Measurements from ENCODE around the gene LHFPL6. TPM values are rescaled to one million over a fixed set of nuclear protein-coding genes. Genes with fewer than 3 reads are reported as not detected.

The LHFPL6 gene
- total RNA-seq, 1 donor: 0.31 TPM

DNA sequence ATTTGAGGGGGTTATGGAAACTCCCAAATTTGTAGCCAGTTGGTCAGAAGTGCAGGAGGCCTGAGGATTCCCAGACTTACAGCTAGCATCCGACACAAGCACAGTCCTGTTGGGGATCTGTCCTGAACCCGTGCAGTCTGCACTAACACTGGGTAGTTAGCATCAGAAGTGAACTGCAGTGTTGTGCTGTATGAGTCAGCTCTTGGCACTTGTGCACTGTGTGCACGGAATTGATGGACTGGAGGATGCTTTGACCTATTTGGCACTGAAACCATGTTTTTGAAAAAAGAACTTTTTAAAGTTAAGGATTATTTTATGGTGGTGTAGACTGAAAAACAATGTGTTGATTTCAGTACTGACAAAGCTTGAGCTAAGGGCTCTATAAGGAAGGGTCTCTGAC is 285.7 kb downstream of the LHFPL6 start:
- H3K4me1 ChIP-seq (ENCODE audit: insufficient read depth, low read length): no peaks in the 10 kb centered on the region
- no peaks in the 10 kb centered on the region for H3K27me3 ChIP-seq (ENCODE audit: insufficient read depth, low read length)
- no peaks in the 10 kb centered on the region for H3K9me3 ChIP-seq (ENCODE audit: low read depth, low read length)
- H3K4me3 ChIP-seq (ENCODE audit: low read length): no peak overlapping the region

GRCh38 chr13:39315796-39316195 is 287.2 kb downstream of the LHFPL6 start:
- Histone ChIP-seq H3K9me3 (ENCODE audit: low read depth, low read length) (no peaks in the 10 kb centered on the region), H3K27me3 (ENCODE audit: insufficient read depth, low read length) (no peaks in the 10 kb centered on the region), H3K4me3 (ENCODE audit: low read length) (no peak overlapping the region), H3K4me1 (ENCODE audit: insufficient read depth, low read length) (no peaks in the 10 kb centered on the region)

- no peaks in the 10 kb centered on the region for H3K27me3 ChIP-seq (ENCODE audit: insufficient read depth, low read length)
- no peak overlapping the region for H3K4me3 ChIP-seq (ENCODE audit: low read length)
- no peaks in the 10 kb centered on the region for H3K4me1 ChIP-seq (ENCODE audit: insufficient read depth, low read length)
- no peaks in the 10 kb centered on the region for H3K9me3 ChIP-seq (ENCODE audit: low read depth, low read length)
Measured at GRCh38 chr13:39313721-39314120, 289.3 kb downstream of the LHFPL6 start.

- Histone ChIP-seq H3K27me3 (ENCODE audit: insufficient read depth, low read length) (no peaks in the 10 kb centered on the region), H3K4me3 (ENCODE audit: low read length) (no peak overlapping the region), H3K9me3 (ENCODE audit: low read depth, low read length) (no peaks in the 10 kb centered on the region), H3K4me1 (ENCODE audit: insufficient read depth, low read length) (no peaks in the 10 kb centered on the region)
Measured at GRCh38 chr13:39312596-39312995, 290.4 kb downstream of the LHFPL6 start.

DNA sequence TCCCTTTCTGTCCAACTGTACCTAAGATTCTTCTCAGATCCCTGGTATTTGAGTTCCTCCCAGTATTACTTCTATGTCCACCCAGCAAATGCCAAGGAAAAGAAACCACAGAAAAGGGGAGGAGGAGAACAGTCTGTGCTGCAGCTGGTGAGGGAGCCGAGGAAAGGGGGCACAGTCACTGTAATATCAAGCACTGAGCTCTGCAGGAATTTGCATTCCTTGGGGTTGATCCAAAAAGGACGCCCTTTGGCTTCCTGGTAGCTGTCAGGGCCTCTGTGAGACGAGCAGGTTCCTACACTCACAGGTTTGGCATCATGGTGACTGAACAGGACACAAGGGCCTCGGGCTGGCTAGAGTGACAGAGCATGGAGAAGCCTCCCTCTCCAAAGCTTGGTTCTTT is 291.4 kb downstream of the LHFPL6 start:
- Histone ChIP-seq H3K4me1 (ENCODE audit: insufficient read depth, low read length) (no peaks in the 10 kb centered on the region), H3K27me3 (ENCODE audit: insufficient read depth, low read length) (no peaks in the 10 kb centered on the region), H3K4me3 (ENCODE audit: low read length) (no peak overlapping the region), H3K9me3 (ENCODE audit: low read depth, low read length) (no peaks in the 10 kb centered on the region)

DNA sequence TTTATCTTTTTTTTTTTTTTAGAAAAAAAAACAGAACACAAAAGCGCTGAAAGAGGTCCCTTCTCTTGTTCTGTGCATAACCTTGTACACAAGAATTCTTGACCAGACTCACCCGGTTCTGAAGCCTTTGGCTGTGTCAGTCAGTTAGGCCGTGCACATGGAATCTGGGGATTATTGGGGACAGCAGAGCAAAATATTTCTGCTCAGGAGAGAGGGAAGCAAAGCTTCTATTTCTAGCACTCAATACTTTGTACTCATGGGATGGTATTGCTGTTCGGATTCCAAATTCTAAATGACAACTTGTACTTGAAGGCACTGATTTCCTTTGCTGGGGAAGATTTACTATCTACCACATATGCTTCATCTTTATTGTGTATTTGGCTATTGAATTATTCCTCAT is 292.0 kb downstream of the LHFPL6 start:
- Histone ChIP-seq H3K4me1 (ENCODE audit: insufficient read depth, low read length) (no peaks in the 10 kb centered on the region), H3K4me3 (ENCODE audit: low read length) (no peak overlapping the region), H3K9me3 (ENCODE audit: low read depth, low read length) (no peaks in the 10 kb centered on the region), H3K27me3 (ENCODE audit: insufficient read depth, low read length) (no peaks in the 10 kb centered on the region)

DNA sequence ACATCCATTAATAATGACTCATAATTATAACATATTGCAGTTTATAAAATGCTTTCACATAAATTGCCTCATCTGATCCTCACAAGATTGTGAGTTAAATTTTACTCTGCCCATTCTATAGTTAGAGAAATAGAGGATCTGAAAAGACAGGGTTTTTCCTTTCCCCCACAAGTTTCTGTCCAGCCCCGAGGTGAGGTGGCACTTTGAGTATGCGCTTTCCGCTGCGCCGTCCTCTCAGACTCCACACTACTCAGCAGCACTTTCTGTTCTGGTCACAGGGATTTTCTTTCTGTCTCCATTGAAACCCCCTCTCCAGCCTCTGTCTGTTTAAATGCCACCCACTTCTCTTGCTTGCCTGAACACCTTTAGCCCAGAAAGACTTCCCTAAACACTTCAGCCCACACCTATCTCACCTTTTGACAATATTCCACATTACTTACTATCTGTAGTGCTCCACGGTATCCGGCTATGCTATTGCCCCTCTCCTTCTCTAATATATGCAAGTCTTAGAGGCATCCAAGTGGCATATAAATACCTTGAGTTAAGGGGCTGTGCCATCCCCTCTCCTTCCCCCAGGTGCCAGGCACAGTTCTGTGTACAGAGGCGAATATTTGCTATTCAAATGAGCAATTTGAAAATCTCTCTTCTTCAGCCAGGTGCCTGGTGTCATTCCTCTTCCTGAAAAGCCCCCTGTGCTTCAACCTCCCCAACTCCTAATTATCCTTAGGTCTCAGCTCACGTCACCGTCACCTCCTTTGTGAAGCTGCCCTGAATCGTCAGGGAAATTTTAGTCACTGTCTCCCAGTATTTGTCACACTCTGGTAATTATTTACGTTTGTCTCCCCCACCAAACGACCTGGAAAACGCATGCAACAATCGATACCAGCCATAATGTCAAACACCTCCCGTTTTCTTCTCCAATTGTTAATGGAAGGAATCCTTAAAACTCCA is 296.1 kb downstream of the LHFPL6 start:
- no peaks in the 10 kb centered on the region for H3K4me1 ChIP-seq (ENCODE audit: insufficient read depth, low read length)
- no peak overlapping the region for H3K4me3 ChIP-seq (ENCODE audit: low read length)
- H3K9me3 ChIP-seq (ENCODE audit: low read depth, low read length): no peaks in the 10 kb centered on the region
- H3K27me3 ChIP-seq (ENCODE audit: insufficient read depth, low read length): no peaks in the 10 kb centered on the region

DNA sequence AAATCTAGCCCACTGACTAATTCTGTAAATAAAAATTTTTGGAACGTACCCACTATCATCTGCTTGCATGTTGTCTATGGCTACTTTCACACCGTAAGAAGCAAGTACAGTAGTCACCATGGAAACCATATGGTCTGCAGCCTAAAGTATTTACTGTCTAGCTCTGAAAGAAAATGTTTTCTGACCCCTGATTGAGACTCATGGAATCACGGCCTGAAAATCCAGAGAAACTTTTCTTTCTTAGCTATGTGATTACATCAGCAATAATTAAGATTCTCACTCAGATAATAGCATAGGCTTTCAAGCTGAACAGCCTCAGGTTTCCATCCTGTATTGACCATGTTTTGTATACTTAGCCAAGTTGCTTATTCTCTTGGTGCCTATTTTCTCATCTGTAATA is 300.2 kb downstream of the LHFPL6 start:
- Histone ChIP-seq H3K4me3 (ENCODE audit: low read length) (no peak overlapping the region), H3K9me3 (ENCODE audit: low read depth, low read length) (no peaks in the 10 kb centered on the region), H3K27me3 (ENCODE audit: insufficient read depth, low read length) (no peaks in the 10 kb centered on the region), H3K4me1 (ENCODE audit: insufficient read depth, low read length) (no peaks in the 10 kb centered on the region)

- Histone ChIP-seq H3K9me3 (ENCODE audit: low read depth, low read length) (no peaks in the 10 kb centered on the region), H3K4me3 (ENCODE audit: low read length) (no peak overlapping the region)
Measured at GRCh38 chr13:39298951-39299350, 304.0 kb downstream of the LHFPL6 start.

DNA sequence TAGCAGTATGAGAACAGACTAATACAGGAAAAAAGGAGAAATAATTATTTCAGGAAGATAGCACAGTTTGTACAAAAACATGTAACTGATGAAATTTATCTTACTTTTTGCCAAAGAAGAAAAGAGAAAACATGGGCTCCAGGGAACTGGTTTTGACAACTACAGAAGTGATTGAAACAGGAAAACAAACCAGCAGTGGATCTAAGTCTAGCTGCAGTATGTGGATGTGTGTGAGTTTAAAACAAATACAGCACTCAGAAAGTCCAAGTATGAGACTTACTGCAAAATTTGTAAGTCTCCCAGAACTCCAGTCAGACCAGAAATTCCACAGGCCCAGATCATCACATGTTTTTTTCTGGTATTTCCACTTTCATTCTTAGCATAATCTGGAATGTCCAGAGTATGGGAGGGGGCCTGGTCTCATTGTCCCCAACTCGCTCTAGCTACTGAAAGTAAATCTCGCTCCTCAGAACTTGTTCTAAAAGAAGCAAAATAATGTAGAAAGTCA is 305.3 kb downstream of the LHFPL6 start:
- no peaks in the 10 kb centered on the region for H3K27me3 ChIP-seq (ENCODE audit: insufficient read depth, low read length)
- no peak overlapping the region for H3K4me3 ChIP-seq (ENCODE audit: low read length)
- H3K4me1 ChIP-seq (ENCODE audit: insufficient read depth, low read length): no peaks in the 10 kb centered on the region
- no peaks in the 10 kb centered on the region for H3K9me3 ChIP-seq (ENCODE audit: low read depth, low read length)

More at GRCh38 chr13:39298951-39299350, 304.0 kb downstream of the LHFPL6 start:
- Histone ChIP-seq H3K27me3 (ENCODE audit: insufficient read depth, low read length) (no peaks in the 10 kb centered on the region), H3K4me1 (ENCODE audit: insufficient read depth, low read length) (no peaks in the 10 kb centered on the region)

- H3K4me3 ChIP-seq (ENCODE audit: low read length): no peak overlapping the region
- H3K27me3 ChIP-seq (ENCODE audit: insufficient read depth, low read length): no peaks in the 10 kb centered on the region
- no peaks in the 10 kb centered on the region for H3K4me1 ChIP-seq (ENCODE audit: insufficient read depth, low read length)
- no peaks in the 10 kb centered on the region for H3K9me3 ChIP-seq (ENCODE audit: low read depth, low read length)
Measured at GRCh38 chr13:39297023-39297422, 306.0 kb downstream of the LHFPL6 start.

GRCh38 chr13:39296193-39296592 is 306.8 kb downstream of the LHFPL6 start:
- H3K4me3 ChIP-seq (ENCODE audit: low read length): no peak overlapping the region
- no peaks in the 10 kb centered on the region for H3K4me1 ChIP-seq (ENCODE audit: insufficient read depth, low read length)
- no peaks in the 10 kb centered on the region for H3K27me3 ChIP-seq (ENCODE audit: insufficient read depth, low read length)
- no peaks in the 10 kb centered on the region for H3K9me3 ChIP-seq (ENCODE audit: low read depth, low read length)

Other genes with a start within 250 kb of the LHFPL6 start
- gene COG6, start 52.5 kb upstream of the LHFPL6 start, total RNA-seq: 10.1 TPM

Measured in mononuclear cell (primary cell).